ENCODE results near the gene PRSS12.
"Not testable (repeated sequence)": the region's sequence is repeated elsewhere in the genome, so short reads cannot be mapped to it uniquely, and the experiment has no call there.

The PRSS12 gene

GRCh38 chr4:118352843-118353533 lies at the start of gene PRSS12:
PRSS12 (minus strand) TSS chr4:118353003; CDS start chr4:118352720, 283 bp downstream.
- no peak for DNase-seq (ENCODE audit: low read depth)

- no peak for DNase-seq (ENCODE audit: low read depth)
Observed at GRCh38 chr4:118400356-118400755, 47.6 kb upstream of the PRSS12 start.

- DNase-seq (ENCODE audit: low read depth), result not testable (repeated sequence)
Observed at GRCh38 chr4:118399883-118400282, 47.1 kb upstream of the PRSS12 start.

- no peak for DNase-seq (ENCODE audit: low read depth)
Observed at GRCh38 chr4:118398226-118399090, 45.7 kb upstream of the PRSS12 start.

- DNase-seq (ENCODE audit: low read depth), result no peak
Observed at GRCh38 chr4:118397623-118397979, 44.8 kb upstream of the PRSS12 start.

GRCh38 chr4:118396881-118397622 lies 44.2 kb upstream of the PRSS12 start:
- DNase-seq (ENCODE audit: low read depth), result no peak

GRCh38 chr4:118395057-118395644 lies 42.3 kb upstream of the PRSS12 start:
- no peak for DNase-seq (ENCODE audit: low read depth)

GRCh38 chr4:118392509-118392908 lies 39.7 kb upstream of the PRSS12 start:
- DNase-seq (ENCODE audit: low read depth), result not testable (repeated sequence)

GRCh38 chr4:118390121-118390520 lies 37.3 kb upstream of the PRSS12 start:
- no peak for DNase-seq (ENCODE audit: low read depth)

GRCh38 chr4:118389721-118390120 lies 36.9 kb upstream of the PRSS12 start:
- DNase-seq (ENCODE audit: low read depth), result no peak

- DNase-seq (ENCODE audit: low read depth), result no peak
Observed at GRCh38 chr4:118388606-118389005, 35.8 kb upstream of the PRSS12 start.

GRCh38 chr4:118381902-118382301 lies 29.1 kb upstream of the PRSS12 start:
- DNase-seq (ENCODE audit: low read depth), result no peak

- DNase-seq (ENCODE audit: low read depth), result no peak
Observed at GRCh38 chr4:118373614-118374255, 20.9 kb upstream of the PRSS12 start.

GRCh38 chr4:118372251-118372650 lies 19.4 kb upstream of the PRSS12 start:
- no peak for DNase-seq (ENCODE audit: low read depth)

- no peak for DNase-seq (ENCODE audit: low read depth)
Observed at GRCh38 chr4:118369231-118369630, 16.4 kb upstream of the PRSS12 start.

- DNase-seq (ENCODE audit: low read depth), result no peak
Observed at GRCh38 chr4:118367872-118368271, 15.1 kb upstream of the PRSS12 start.

- no peak for DNase-seq (ENCODE audit: low read depth)
Observed at GRCh38 chr4:118367361-118367760, 14.6 kb upstream of the PRSS12 start.

- no peak for DNase-seq (ENCODE audit: low read depth)
Observed at GRCh38 chr4:118363166-118363565, 10.4 kb upstream of the PRSS12 start.

- DNase-seq (ENCODE audit: low read depth), result no peak
Observed at GRCh38 chr4:118361192-118361591, 8.4 kb upstream of the PRSS12 start.

- no peak for DNase-seq (ENCODE audit: low read depth)
Observed at GRCh38 chr4:118360106-118360505, 7.3 kb upstream of the PRSS12 start.

- no peak for DNase-seq (ENCODE audit: low read depth)
Observed at GRCh38 chr4:118357601-118358000, 4.8 kb upstream of the PRSS12 start.

GRCh38 chr4:118356731-118357130 lies 3.9 kb upstream of the PRSS12 start:
- DNase-seq (ENCODE audit: low read depth), result no peak

Data from T-helper 22 cell (primary cell).